Activated CD8-positive, alpha-beta T cell treated with anti-CD3 and anti-CD28 coated beads, Interleukin-2, amount 10 ng/mL, durations not matched to agents 7 days and 5 days (primary cell): ENCODE data around the gene EIPR1. TPM values are rescaled to one million over a fixed set of nuclear protein-coding genes. Genes with fewer than 3 reads are reported as not detected.

Experiments
- ATAC-seq: fragments of 150-1000 bp; cut with Tn5 transposase; one replicate; pipeline ENCODE4 v1.10.0; 2021; ENCODE audit warnings: moderate library complexity
- CTCF ChIA-PET: fragments of 350-600 bp; sonication (Branson Sonifier 250); formaldehyde crosslinking; loops from one replicate; lab custom pipeline; 2021; ENCODE audit warnings: antibody characterized with exemption; lab: Charles Lee
- POLR2A ChIA-PET: fragments of 350-600 bp; sonication (Branson Sonifier 250); formaldehyde crosslinking; loops from one replicate; lab custom pipeline; 2021; ENCODE audit warnings: antibody characterized with exemption; lab: Charles Lee
- DNase-seq: peaks from one replicate; pipeline ENCODE4 v3.0.0-alpha.2; 2020
- H3K27ac Mint-ChIP-seq: one replicate; pipeline ENCODE4 v1.8.0; 2021; ENCODE audit warnings: mild to moderate bottlenecking, mixed read lengths
- H3K27me3 Mint-ChIP-seq: one replicate; pipeline ENCODE4 v1.8.0; 2021; ENCODE audit warnings: low read depth, mixed read lengths
- H3K36me3 Mint-ChIP-seq: one replicate; pipeline ENCODE4 v1.8.0; 2021; ENCODE audit warnings: low read depth, mixed read lengths
- H3K4me1 Mint-ChIP-seq: one replicate; pipeline ENCODE4 v1.8.0; 2021; ENCODE audit warnings: low read depth, mixed read lengths
- H3K4me3 Mint-ChIP-seq: one replicate; pipeline ENCODE4 v1.8.0; 2021; ENCODE audit warnings: mild to moderate bottlenecking, mixed read lengths
- H3K9me3 Mint-ChIP-seq: one replicate; pipeline ENCODE4 v1.8.0; 2022; ENCODE audit warnings: mixed read lengths; ENCODE audit not compliant: insufficient read depth
- total RNA-seq, 2 experiments: library from RNA; stranded (reverse); gene quantifications; one replicate each; pipeline ENCODE4 v1.2.3, GENCODE V29; 2021

Gene EIPR1
- total RNA-seq, 2 experiments from 2014 or later: 38.9 to 41.4 TPM

GRCh38 chr2:3159782-3160545 is 217.7 kb downstream of the EIPR1 start:
- DNase-seq (no peak), ATAC-seq (no peak)
- H3K36me3 Mint-ChIP-seq: peaks cover 19% of the 10 kb centered on the region
- no peak overlapping the region for H3K4me3 Mint-ChIP-seq
- H3K9me3 Mint-ChIP-seq: peaks cover 15% of the 10 kb centered on the region
- ChIA-PET POLR2A (no interaction called here), CTCF (no interaction called here)
- no peaks in the 10 kb centered on the region for H3K4me1 Mint-ChIP-seq
- H3K27me3 Mint-ChIP-seq: no peaks in the 10 kb centered on the region
- no peak overlapping the region for H3K27ac Mint-ChIP-seq

GRCh38 chr2:3154700-3155099 is 222.9 kb downstream of the EIPR1 start:
- H3K4me1 Mint-ChIP-seq: peaks cover 4% of the 10 kb centered on the region
- POLR2A ChIA-PET: no interaction called here
- H3K27ac Mint-ChIP-seq: no peak overlapping the region
- peaks cover 6% of the 10 kb centered on the region for H3K9me3 Mint-ChIP-seq
- peaks cover 19% of the 10 kb centered on the region for H3K36me3 Mint-ChIP-seq
- H3K4me3 Mint-ChIP-seq: no peak overlapping the region
- CTCF ChIA-PET: no interaction called here
- H3K27me3 Mint-ChIP-seq: no peaks in the 10 kb centered on the region
- ATAC-seq (no peak), DNase-seq (no peak)

GRCh38 chr2:3154146-3154545 is 223.5 kb downstream of the EIPR1 start:
- ChIA-PET POLR2A (no interaction called here), CTCF (no interaction called here)
- H3K36me3 Mint-ChIP-seq: peaks cover 19% of the 10 kb centered on the region
- H3K4me3 Mint-ChIP-seq: no peak overlapping the region
- H3K27ac Mint-ChIP-seq: no peak overlapping the region
- ATAC-seq (no peak), DNase-seq (no peak)
- peaks cover 6% of the 10 kb centered on the region for H3K9me3 Mint-ChIP-seq
- no peaks in the 10 kb centered on the region for H3K27me3 Mint-ChIP-seq
- peaks cover 4% of the 10 kb centered on the region for H3K4me1 Mint-ChIP-seq

- POLR2A ChIA-PET: no interaction called here
- no peak for ATAC-seq
- CTCF ChIA-PET: no interaction called here
- Mint-ChIP-seq H3K9me3 (peaks cover 6% of the 10 kb centered on the region), H3K4me1 (peaks cover 4% of the 10 kb centered on the region), H3K36me3 (peaks cover 19% of the 10 kb centered on the region), H3K27ac (no peak overlapping the region), H3K27me3 (no peaks in the 10 kb centered on the region), H3K4me3 (no peak overlapping the region)
- no peak for DNase-seq
Observed at GRCh38 chr2:3151153-3151918, 226.3 kb downstream of the EIPR1 start.

GRCh38 chr2:3149441-3150217 is 228.0 kb downstream of the EIPR1 start:
- CTCF ChIA-PET: no interaction called here
- H3K27me3 Mint-ChIP-seq: no peaks in the 10 kb centered on the region
- ATAC-seq: no peak

GRCh38 chr2:3148716-3149115 is 228.9 kb downstream of the EIPR1 start:
- ATAC-seq (no peak), DNase-seq (no peak)
- Mint-ChIP-seq H3K9me3 (peaks cover 6% of the 10 kb centered on the region), H3K27me3 (no peaks in the 10 kb centered on the region), H3K27ac (no peak overlapping the region), H3K36me3 (peaks cover 19% of the 10 kb centered on the region), H3K4me3 (no peak overlapping the region), H3K4me1 (no peaks in the 10 kb centered on the region)
- ChIA-PET POLR2A (no interaction called here), CTCF (no interaction called here)

More at GRCh38 chr2:3149441-3150217, 228.0 kb downstream of the EIPR1 start:
- peaks cover 6% of the 10 kb centered on the region for H3K9me3 Mint-ChIP-seq
- H3K4me3 Mint-ChIP-seq: no peak overlapping the region
- peaks cover 19% of the 10 kb centered on the region for H3K36me3 Mint-ChIP-seq
- POLR2A ChIA-PET: no interaction called here
- H3K27ac Mint-ChIP-seq: no peak overlapping the region
- DNase-seq: no peak
- peaks cover 4% of the 10 kb centered on the region for H3K4me1 Mint-ChIP-seq

- no peak for ATAC-seq
- ChIA-PET CTCF (no interaction called here), POLR2A (no interaction called here)
- H3K27ac Mint-ChIP-seq: no peak overlapping the region
- no peaks in the 10 kb centered on the region for H3K27me3 Mint-ChIP-seq
- H3K4me1 Mint-ChIP-seq: no peaks in the 10 kb centered on the region
- H3K9me3 Mint-ChIP-seq: peaks cover 6% of the 10 kb centered on the region
- no peak for DNase-seq
- H3K4me3 Mint-ChIP-seq: no peak overlapping the region
- peaks cover 19% of the 10 kb centered on the region for H3K36me3 Mint-ChIP-seq
Observed at GRCh38 chr2:3147651-3148530, 229.7 kb downstream of the EIPR1 start.

GRCh38 chr2:3146772-3147650 is 230.6 kb downstream of the EIPR1 start:
- no peaks in the 10 kb centered on the region for H3K9me3 Mint-ChIP-seq
- H3K27ac Mint-ChIP-seq: no peak overlapping the region
- no peaks in the 10 kb centered on the region for H3K4me1 Mint-ChIP-seq

GRCh38 chr2:3146175-3146574 is 231.4 kb downstream of the EIPR1 start:
- no peaks in the 10 kb centered on the region for H3K27me3 Mint-ChIP-seq
- H3K4me1 Mint-ChIP-seq: no peaks in the 10 kb centered on the region
- H3K9me3 Mint-ChIP-seq: no peaks in the 10 kb centered on the region
- peaks cover 4% of the 10 kb centered on the region for H3K36me3 Mint-ChIP-seq
- no peak for DNase-seq
- ChIA-PET POLR2A (interaction anchor here (0.6 kb wide), 1 partner anchor 23 kb away, joined by 3 read pairs; no protein-coding TSS in a partner anchor), CTCF (no interaction called here)
- no peak for ATAC-seq
- H3K4me3 Mint-ChIP-seq: no peak overlapping the region
- H3K27ac Mint-ChIP-seq: no peak overlapping the region

More at GRCh38 chr2:3146772-3147650, 230.6 kb downstream of the EIPR1 start:
- no peak overlapping the region for H3K4me3 Mint-ChIP-seq
- ChIA-PET POLR2A (interaction anchor here (0.6 kb wide), 1 partner anchor 23 kb away, joined by 3 read pairs; no protein-coding TSS in a partner anchor), CTCF (no interaction called here)
- DNase-seq (no peak), ATAC-seq (no peak)
- H3K27me3 Mint-ChIP-seq: no peaks in the 10 kb centered on the region
- H3K36me3 Mint-ChIP-seq: peaks cover 10% of the 10 kb centered on the region

GRCh38 chr2:3145471-3146021 is 232.1 kb downstream of the EIPR1 start:
- Mint-ChIP-seq H3K27me3 (no peaks in the 10 kb centered on the region), H3K4me3 (no peak overlapping the region), H3K9me3 (no peaks in the 10 kb centered on the region), H3K36me3 (peaks cover 2% of the 10 kb centered on the region), H3K4me1 (no peaks in the 10 kb centered on the region), H3K27ac (no peak overlapping the region)
- ChIA-PET CTCF (no interaction called here), POLR2A (no interaction called here)
- ATAC-seq (no peak), DNase-seq (no peak)
